NCI-H2196 (cell line): ENCODE results near the gene ZDHHC19.

ENCODE experiments used
- DNase-seq: peaks from one replicate; lab custom pipeline; 2025; ENCODE audit not compliant: unreplicated experiment; lab: John Stamatoyannopoulos, UW

The ZDHHC19 gene

DNA sequence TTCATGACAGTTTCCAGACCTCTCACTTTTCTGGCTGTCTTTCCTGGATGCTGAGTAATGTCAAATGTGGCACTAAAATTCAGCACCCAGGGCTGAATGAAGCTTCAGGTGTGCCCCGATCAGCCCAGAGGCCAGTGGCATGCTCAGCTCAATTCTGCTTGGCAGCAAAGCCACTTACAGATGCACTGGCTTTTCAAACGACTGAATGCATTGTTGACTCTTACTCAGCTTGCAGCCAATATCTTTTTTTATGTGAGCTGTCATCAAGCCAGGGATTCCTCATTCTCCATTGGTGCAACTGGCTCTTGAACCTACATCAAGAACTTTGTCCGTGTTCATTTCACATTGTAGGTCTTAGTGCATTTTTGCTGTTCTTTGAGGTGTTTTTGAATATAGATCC, 60.7 kb downstream of the ZDHHC19 start:
- DNase-seq = peak; percentile 83

DNA sequence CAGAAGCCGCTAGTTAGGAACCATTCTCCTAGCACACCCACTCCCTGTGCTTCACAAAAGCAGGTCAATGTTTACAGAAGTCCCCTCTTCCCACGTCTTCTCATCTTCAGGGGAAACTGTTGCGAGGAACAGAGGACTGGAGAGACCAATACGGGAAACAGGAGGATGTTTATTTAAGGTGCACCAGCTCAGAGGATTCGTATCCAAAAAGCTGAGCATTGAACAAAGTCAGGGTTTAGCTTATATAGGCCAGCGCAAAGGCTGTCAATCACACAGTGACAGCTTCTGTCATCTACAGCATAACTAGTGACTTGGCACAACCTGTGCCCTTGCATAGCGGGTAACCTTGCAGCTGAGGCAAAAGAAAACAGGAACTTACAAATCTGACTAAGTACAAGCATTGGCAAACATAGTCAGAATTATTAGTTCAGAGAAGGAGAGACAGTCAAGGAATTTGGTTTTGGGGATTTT, 61.3 kb downstream of the ZDHHC19 start:
- DNase-seq = no peak

- DNase-seq = no peak
Observed at GRCh38 chr3:196149375-196149774, 61.8 kb downstream of the ZDHHC19 start.
